Neural progenitor cell (in vitro differentiated cells): ENCODE results near the gene C19orf67. TPM values are rescaled to one million over a fixed set of nuclear protein-coding genes. Genes with fewer than 3 reads are reported as not detected.

Experiments used
- DNase-seq: peaks from one replicate; pipeline ENCODE4 v3.0.0-alpha.2; 2016; ENCODE audit warnings: low spot score
- H2AFZ ChIP-seq: fragments of 200-600 bp; sonication (generic); replicated peaks from 2 replicates; pipeline ENCODE4 v1.6.1; 2016; ENCODE audit warnings: antibody characterized with exemption
- H3F3A ChIP-seq: fragments of 200-600 bp; sonication (generic); 2 replicates; pipeline ENCODE4 v1.6.1; 2016; ENCODE audit warnings: antibody characterized with exemption, low read depth
- H3K27ac ChIP-seq: fragments of 200-600 bp; sonication (generic); 2 replicates; pipeline ENCODE4 v1.5.1; 2016; ENCODE audit warnings: mild to moderate bottlenecking
- H3K27me3 ChIP-seq: fragments of 200-600 bp; sonication (generic); 2 replicates; pipeline ENCODE4 v1.6.1; 2016; ENCODE audit warnings: mild to moderate bottlenecking, moderate library complexity
- H3K36me3 ChIP-seq: fragments of 200-600 bp; sonication (generic); 2 replicates; pipeline ENCODE4 v1.5.1; 2016
- H3K4me1 ChIP-seq: fragments of 200-600 bp; sonication (generic); 2 replicates; pipeline ENCODE4 v1.6.1; 2016; ENCODE audit warnings: mixed run types
- H3K4me2 ChIP-seq: fragments of 200-600 bp; sonication (generic); 2 replicates; pipeline ENCODE4 v1.6.1; 2016
- H3K4me3 ChIP-seq: fragments of 200-600 bp; sonication (generic); 2 replicates; pipeline ENCODE4 v1.5.1; 2016
- H3K79me2 ChIP-seq: fragments of 200-600 bp; sonication (generic); 2 replicates; pipeline ENCODE4 v1.6.1; 2016; ENCODE audit warnings: low read depth
- H3K9ac ChIP-seq: fragments of 200-600 bp; sonication (generic); 2 replicates; pipeline ENCODE4 v1.6.1; 2016
- H3K9me3 ChIP-seq: fragments of 200-600 bp; sonication (generic); 2 replicates; pipeline ENCODE4 v1.5.1; 2016; ENCODE audit warnings: low read depth
- H4K20me1 ChIP-seq: fragments of 200-600 bp; sonication (generic); 2 replicates; pipeline ENCODE4 v1.6.1; 2016; ENCODE audit warnings: low read depth
- H3K27ac Mint-ChIP-seq: 3 replicates; pipeline ENCODE4 v1.8.0; 2021; ENCODE audit warnings: mixed read lengths
- H3K27me3 Mint-ChIP-seq: 2 replicates; pipeline ENCODE4 v1.8.0; 2022; ENCODE audit warnings: low read depth, mild to moderate bottlenecking, inconsistent platforms, moderate library complexity, mixed read lengths; ENCODE audit not compliant: insufficient read depth
- H3K36me3 Mint-ChIP-seq: 3 replicates; pipeline ENCODE4 v1.8.0; 2021; ENCODE audit warnings: mixed read lengths
- H3K4me1 Mint-ChIP-seq: 3 replicates; pipeline ENCODE4 v1.8.0; 2021; ENCODE audit warnings: mixed read lengths
- H3K4me3 Mint-ChIP-seq: 3 replicates; pipeline ENCODE4 v1.8.0; 2021; ENCODE audit warnings: mild to moderate bottlenecking, moderate library complexity, mixed read lengths
- H3K9me3 Mint-ChIP-seq: 3 replicates; pipeline ENCODE4 v1.8.0; 2020; ENCODE audit warnings: mixed read lengths
- EZH2 ChIP-seq: fragments of 200-600 bp; sonication (generic); IDR thresholded peaks from 2 replicates; pipeline ENCODE4 v1.6.1; 2017; ENCODE audit warnings: antibody characterized with exemption, mild to moderate bottlenecking, moderate library complexity
- EZH2phosphoT487 ChIP-seq: fragments of 200-600 bp; sonication (generic); IDR thresholded peaks from 2 replicates; pipeline ENCODE4 v1.6.1; 2017; ENCODE audit warnings: antibody characterized with exemption
- total RNA-seq: library from RNA; depleted of rRNA; stranded (reverse); fragments of >200 nt; gene quantifications from 2 replicates; pipeline ENCODE4 v1.2.3, GENCODE V29; 2015; ENCODE audit warnings: low replicate concordance
- TF ChIP-seq, protein P1 (sequence below): fragments of 200-600 bp; sonication (generic); IDR thresholded peaks from 2 replicates; pipeline ENCODE4 v1.5.1; 2017; ENCODE audit warnings: antibody characterized with exemption, mild to moderate bottlenecking

C19orf67 gene
- total RNA-seq, 1 donor from 2014 or later = not detected

DNA sequence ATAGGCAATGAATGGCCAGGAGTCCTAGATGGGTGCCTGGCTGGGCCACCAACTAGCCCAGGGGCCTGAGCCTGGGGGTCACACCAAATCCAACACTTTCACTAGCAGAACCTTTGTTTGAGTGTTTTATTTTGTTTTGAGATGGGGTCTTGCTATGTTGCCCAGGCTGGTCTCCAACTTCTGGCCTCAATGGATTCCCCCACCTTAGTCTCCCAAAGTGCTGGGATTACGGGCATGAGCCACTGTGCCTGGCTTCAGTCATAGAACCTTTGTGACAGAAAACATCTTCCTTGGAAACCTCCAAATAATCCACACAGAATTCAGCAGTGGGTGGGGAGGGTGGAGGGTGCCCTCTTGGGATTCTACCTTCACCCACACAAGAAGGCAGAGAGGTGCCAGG lies 25.9 kb upstream of the C19orf67 start:
- no peak overlapping the region for H3K4me3 ChIP-seq
- no peak overlapping the region for H3K4me3 Mint-ChIP-seq

GRCh38 chr19:14110650-14111049 lies 25.1 kb upstream of the C19orf67 start:
- H2AFZ ChIP-seq = no peak overlapping the region
- peaks cover 3% of the 10 kb centered on the region for H3K27me3 Mint-ChIP-seq
- peaks cover 3% of the 10 kb centered on the region for H3K79me2 ChIP-seq
- H3K4me3 Mint-ChIP-seq = no peak overlapping the region
- H3K9me3 Mint-ChIP-seq = no peaks in the 10 kb centered on the region
- peaks cover 48% of the 10 kb centered on the region for H4K20me1 ChIP-seq
- no peak for DNase-seq
- H3F3A ChIP-seq = peaks cover 5% of the 10 kb centered on the region
- H3K9ac ChIP-seq = no peak overlapping the region
- no peaks in the 10 kb centered on the region for H3K9me3 ChIP-seq
- H3K4me3 ChIP-seq = no peak overlapping the region
- TF ChIP-seq, protein P1, sequence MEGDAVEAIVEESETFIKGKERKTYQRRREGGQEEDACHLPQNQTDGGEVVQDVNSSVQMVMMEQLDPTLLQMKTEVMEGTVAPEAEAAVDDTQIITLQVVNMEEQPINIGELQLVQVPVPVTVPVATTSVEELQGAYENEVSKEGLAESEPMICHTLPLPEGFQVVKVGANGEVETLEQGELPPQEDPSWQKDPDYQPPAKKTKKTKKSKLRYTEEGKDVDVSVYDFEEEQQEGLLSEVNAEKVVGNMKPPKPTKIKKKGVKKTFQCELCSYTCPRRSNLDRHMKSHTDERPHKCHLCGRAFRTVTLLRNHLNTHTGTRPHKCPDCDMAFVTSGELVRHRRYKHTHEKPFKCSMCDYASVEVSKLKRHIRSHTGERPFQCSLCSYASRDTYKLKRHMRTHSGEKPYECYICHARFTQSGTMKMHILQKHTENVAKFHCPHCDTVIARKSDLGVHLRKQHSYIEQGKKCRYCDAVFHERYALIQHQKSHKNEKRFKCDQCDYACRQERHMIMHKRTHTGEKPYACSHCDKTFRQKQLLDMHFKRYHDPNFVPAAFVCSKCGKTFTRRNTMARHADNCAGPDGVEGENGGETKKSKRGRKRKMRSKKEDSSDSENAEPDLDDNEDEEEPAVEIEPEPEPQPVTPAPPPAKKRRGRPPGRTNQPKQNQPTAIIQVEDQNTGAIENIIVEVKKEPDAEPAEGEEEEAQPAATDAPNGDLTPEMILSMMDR = no peak
- TF ChIP-seq EZH2 (no peak), EZH2phosphoT487 (no peak)
- no peaks in the 10 kb centered on the region for H3K36me3 ChIP-seq
- no peak overlapping the region for H3K4me2 ChIP-seq
- H3K27ac Mint-ChIP-seq = no peak overlapping the region
- no peaks in the 10 kb centered on the region for H3K27me3 ChIP-seq
- no peaks in the 10 kb centered on the region for H3K36me3 Mint-ChIP-seq
- H3K27ac ChIP-seq = no peak overlapping the region
- H3K4me1 Mint-ChIP-seq = peaks cover 19% of the 10 kb centered on the region
- H3K4me1 ChIP-seq = peaks cover 17% of the 10 kb centered on the region

More for the DNA sequence above, 25.9 kb upstream of the C19orf67 start:
- H3K27ac Mint-ChIP-seq = no peak overlapping the region
- H3K27me3 ChIP-seq = no peaks in the 10 kb centered on the region
- H3K27me3 Mint-ChIP-seq = peaks cover 7% of the 10 kb centered on the region
- no peaks in the 10 kb centered on the region for H3K9me3 ChIP-seq
- peaks cover 28% of the 10 kb centered on the region for H3K4me1 Mint-ChIP-seq
- H3K4me1 ChIP-seq = peaks cover 21% of the 10 kb centered on the region
- H3K9me3 Mint-ChIP-seq = no peaks in the 10 kb centered on the region
- TF ChIP-seq, protein P1 = no peak
- TF ChIP-seq EZH2 (no peak), EZH2phosphoT487 (no peak)
- no peak for DNase-seq
- no peak overlapping the region for H3K9ac ChIP-seq
- no peaks in the 10 kb centered on the region for H3K36me3 Mint-ChIP-seq
- peaks cover 6% of the 10 kb centered on the region for H3F3A ChIP-seq
- H3K4me2 ChIP-seq = no peak overlapping the region
- no peak overlapping the region for H2AFZ ChIP-seq
- no peak overlapping the region for H3K27ac ChIP-seq
- H3K79me2 ChIP-seq = peaks cover 12% of the 10 kb centered on the region
- H3K36me3 ChIP-seq = no peaks in the 10 kb centered on the region
- peaks cover 56% of the 10 kb centered on the region for H4K20me1 ChIP-seq

- no peak overlapping the region for H3K27ac ChIP-seq
- H3K9me3 ChIP-seq = no peaks in the 10 kb centered on the region
Observed at GRCh38 chr19:14107581-14108461, 22.2 kb upstream of the C19orf67 start.

More at GRCh38 chr19:14107581-14108461, 22.2 kb upstream of the C19orf67 start:
- no peak overlapping the region for H2AFZ ChIP-seq
- no peaks in the 10 kb centered on the region for H3K27me3 ChIP-seq
- no peak overlapping the region for H3K4me3 ChIP-seq
- no peak for TF ChIP-seq EZH2phosphoT487
- TF ChIP-seq, protein P1 = no peak
- TF ChIP-seq EZH2 = no peak
- no peak overlapping the region for H3K4me3 Mint-ChIP-seq
- no peak for DNase-seq
- peaks cover 2% of the 10 kb centered on the region for H3K27me3 Mint-ChIP-seq
- H3K4me1 Mint-ChIP-seq = peaks cover 5% of the 10 kb centered on the region
- no peak overlapping the region for H3K4me2 ChIP-seq
- H3K27ac Mint-ChIP-seq = no peak overlapping the region
- peaks cover 5% of the 10 kb centered on the region for H3F3A ChIP-seq
- peaks cover 3% of the 10 kb centered on the region for H3K36me3 Mint-ChIP-seq
- H4K20me1 ChIP-seq = peaks cover 19% of the 10 kb centered on the region
- H3K4me1 ChIP-seq = peaks cover 12% of the 10 kb centered on the region
- H3K9me3 Mint-ChIP-seq = no peaks in the 10 kb centered on the region
- no peak overlapping the region for H3K9ac ChIP-seq
- H3K79me2 ChIP-seq = no peaks in the 10 kb centered on the region
- H3K36me3 ChIP-seq = no peaks in the 10 kb centered on the region
